SK-N-SH (cell line): ENCODE data around the gene PLCG1.

Source experiments
- CTCF ChIP-seq: fragments of 200-600 bp; sonication (generic); IDR thresholded peaks from 2 replicates; pipeline ENCODE4 v1.6.1; 2017; ENCODE audit warnings: antibody characterized with exemption, mild to moderate bottlenecking, moderate library complexity
- EP300 ChIP-seq, 2 experiments: IDR thresholded peaks; 2 replicates each; pipeline versions ENCODE4 v1.4.0 to v1.6.1; 2012; ENCODE audit warnings: borderline replicate concordance in 1 of 2, low read depth in 1 of 2, low read length in 1 of 2
- EZH2phosphoT487 ChIP-seq: fragments of 200-600 bp; sonication (generic); IDR thresholded peaks from 2 replicates; pipeline ENCODE4 v1.6.1; 2017; ENCODE audit warnings: low read depth, mixed run types, mild to moderate bottlenecking, antibody characterized with exemption, moderate library complexity, borderline replicate concordance
- POLR2AphosphoS5 ChIP-seq: IDR thresholded peaks from 2 replicates; pipeline ENCODE4 v1.6.1; 2012; ENCODE audit warnings: low read depth, low read length
- REST ChIP-seq: IDR thresholded peaks from 2 replicates; pipeline ENCODE4 v1.6.1; 2012; ENCODE audit warnings: mild to moderate bottlenecking, low read depth, low read length, moderate library complexity
- SIN3A ChIP-seq: IDR thresholded peaks from 2 replicates; pipeline ENCODE4 v1.6.1; 2012; ENCODE audit warnings: low read depth, mild to moderate bottlenecking, low read length, moderate library complexity, borderline replicate concordance
- TCF12 ChIP-seq: IDR thresholded peaks from 2 replicates; pipeline ENCODE4 v1.4.0; 2012
- USF2 ChIP-seq: fragments of 150-350 bp; IDR thresholded peaks from 2 replicates; pipeline ENCODE4 v1.6.1; 2017; ENCODE audit warnings: antibody characterized with exemption, low read length, low read depth, borderline replicate concordance

- TF ChIP-seq CTCF (no peak), POLR2AphosphoS5 (no peak), EP300 (IDR thresholded peaks at IDR 0.05; ENCODE audit: borderline replicate concordance in 1 of 2, low read depth in 1 of 2, low read length in 1 of 2) (no peak), TCF12 (no peak), USF2 (no peak), REST (no peak), SIN3A (no peak), EZH2phosphoT487 (no peak)
Measured at GRCh38 chr20:41147767-41148191, 10.4 kb downstream of the PLCG1 start.
